Retina (tissue), 1 donor: ENCODE data around the gene ALOX5AP.

Source experiments
- DNase-seq: peaks from one replicate; pipeline ENCODE4 v3.0.0-alpha.2; 2016

The ALOX5AP gene

GRCh38 chr13:30735025-30735871 lies at the start of gene ALOX5AP:
TSS of gene ALOX5AP (plus strand) at chr13:30735543. CDS start at chr13:30735606, 63 bp downstream.
- no peak for DNase-seq

- DNase-seq, result no peak
These were observed 49.4 kb upstream of the ALOX5AP start for GRCh38 chr13:30685987-30686386.

GRCh38 chr13:30687601-30688000 lies 47.7 kb upstream of the ALOX5AP start:
- no peak for DNase-seq

GRCh38 chr13:30689752-30690151 lies 45.6 kb upstream of the ALOX5AP start:
- DNase-seq, result no peak

GRCh38 chr13:30690282-30691188 lies 44.8 kb upstream of the ALOX5AP start:
- DNase-seq, result no peak

GRCh38 chr13:30692113-30692512 lies 43.2 kb upstream of the ALOX5AP start:
- no peak for DNase-seq

- DNase-seq, result no peak
These were observed 38.8 kb upstream of the ALOX5AP start for GRCh38 chr13:30696278-30697176.

GRCh38 chr13:30697177-30697953 lies 38.0 kb upstream of the ALOX5AP start:
- DNase-seq, result no peak

- DNase-seq, result no peak
These were observed 37.3 kb upstream of the ALOX5AP start for GRCh38 chr13:30697996-30698401.

- no peak for DNase-seq
These were observed 36.8 kb upstream of the ALOX5AP start for GRCh38 chr13:30698488-30699005.

- no peak for DNase-seq
These were observed 35.0 kb upstream of the ALOX5AP start for GRCh38 chr13:30700364-30700763.

GRCh38 chr13:30702006-30702405 lies 33.3 kb upstream of the ALOX5AP start:
- no peak for DNase-seq

- no peak for DNase-seq
These were observed 30.7 kb upstream of the ALOX5AP start for GRCh38 chr13:30704596-30704995.

GRCh38 chr13:30705680-30706079 lies 29.7 kb upstream of the ALOX5AP start:
- no peak for DNase-seq

GRCh38 chr13:30708541-30708940 lies 26.8 kb upstream of the ALOX5AP start:
- no peak for DNase-seq

GRCh38 chr13:30710442-30710841 lies 24.9 kb upstream of the ALOX5AP start:
- DNase-seq, result no peak

- DNase-seq, result no peak
These were observed 24.0 kb upstream of the ALOX5AP start for GRCh38 chr13:30711375-30711774.

- no peak for DNase-seq
These were observed 23.5 kb upstream of the ALOX5AP start for GRCh38 chr13:30711837-30712236.

GRCh38 chr13:30712536-30713532 lies 22.5 kb upstream of the ALOX5AP start:
- no peak for DNase-seq
